GM21786 (cell line): ENCODE results near the gene TTC9C.
"Not testable (repeated sequence)": the region's sequence is repeated elsewhere in the genome, so short reads cannot be mapped to it uniquely, and the experiment has no call there.

ENCODE experiments used
- ATAC-seq: cut with Tn5 transposase; IDR thresholded peaks from one replicate; pipeline ENCODE4 v1.9.1; 2021; ENCODE audit not compliant: unreplicated experiment

The TTC9C gene

DNA sequence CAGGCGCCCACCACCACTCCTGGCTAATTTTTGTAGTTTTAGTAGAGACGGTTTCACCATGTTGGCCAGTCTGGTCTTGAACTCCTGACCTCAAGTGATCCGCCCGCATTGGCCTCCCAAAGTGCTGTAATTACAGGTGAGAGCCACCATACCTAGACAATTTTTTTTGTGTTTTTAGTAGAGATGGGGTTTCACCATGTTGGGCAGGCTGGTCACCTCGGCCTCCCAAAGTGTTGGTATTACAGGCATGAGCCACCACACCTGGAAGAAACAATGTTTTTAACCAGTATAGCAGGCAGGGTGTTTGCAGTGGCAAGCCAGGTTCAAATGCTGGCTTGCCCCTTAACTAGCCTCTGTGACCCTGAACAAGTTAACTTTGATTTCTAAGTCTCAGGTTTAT, 21.6 kb downstream of the TTC9C start:
- not testable (repeated sequence) for ATAC-seq

DNA sequence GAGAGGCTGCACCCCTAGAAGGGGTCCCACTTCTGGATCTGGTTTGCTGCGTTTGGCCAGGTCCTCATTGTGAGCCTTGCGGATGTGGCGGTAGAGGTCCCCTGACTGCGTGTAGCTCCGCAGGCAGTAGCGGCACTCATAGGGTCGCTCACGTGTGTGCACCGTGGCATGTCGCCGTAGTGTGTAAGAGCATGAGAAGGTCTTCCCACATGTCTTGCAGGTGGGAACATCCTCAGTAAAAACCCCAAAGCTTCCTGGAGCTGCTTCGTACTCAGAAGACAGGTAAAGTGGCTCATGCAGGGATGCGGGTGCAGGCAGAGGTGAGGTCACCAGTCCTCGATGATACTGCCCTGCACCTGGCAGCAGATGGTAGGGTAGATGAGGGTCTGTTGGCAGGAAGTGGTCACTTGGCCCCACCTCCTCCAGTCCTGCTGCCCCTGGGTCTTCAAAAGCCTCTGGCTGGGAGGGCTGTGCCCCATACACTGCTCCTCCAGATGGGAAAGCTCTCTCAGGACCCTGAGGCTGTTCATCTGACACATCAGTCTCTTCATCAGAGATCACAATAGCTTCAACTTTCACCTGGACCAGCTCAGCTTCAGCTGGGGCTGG, 24.0 kb downstream of the TTC9C start:
- ATAC-seq, result no peak

DNA sequence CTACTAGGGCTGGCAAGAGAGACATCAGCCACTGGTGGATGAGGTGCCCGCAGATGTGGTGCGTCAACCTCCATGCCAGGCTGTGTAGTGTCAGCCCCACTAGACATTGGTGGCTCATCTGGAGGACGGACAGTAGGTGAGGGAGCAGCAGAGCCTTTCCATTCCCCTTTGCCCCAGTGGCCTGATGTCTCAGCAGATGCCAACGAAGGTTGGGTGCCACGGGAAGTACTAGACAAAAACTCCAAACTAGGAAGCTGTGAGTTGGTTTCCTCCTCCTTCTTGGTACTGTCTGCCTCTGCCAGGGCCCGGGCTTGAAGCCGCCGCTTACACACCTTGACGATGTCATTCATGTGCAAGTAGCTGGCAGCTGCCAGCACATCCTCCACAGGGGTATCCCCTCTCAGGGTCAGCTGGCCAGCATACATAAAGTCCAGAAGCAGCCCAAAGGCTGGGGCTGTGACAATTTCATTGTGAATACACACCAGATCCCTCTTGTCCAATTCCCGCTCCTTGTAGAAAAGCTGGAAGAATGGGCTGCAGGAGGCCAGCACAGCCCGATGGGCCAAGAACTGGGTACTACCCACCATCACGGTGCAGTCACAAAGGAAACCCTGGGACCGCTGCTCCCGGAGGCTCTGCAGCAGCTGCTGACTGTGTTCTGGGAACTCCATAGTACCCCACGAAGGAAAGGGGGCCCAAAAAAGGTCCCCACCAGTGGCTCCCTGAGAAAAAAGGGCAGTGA, 24.9 kb downstream of the TTC9C start:
- ATAC-seq, result no peak

DNA sequence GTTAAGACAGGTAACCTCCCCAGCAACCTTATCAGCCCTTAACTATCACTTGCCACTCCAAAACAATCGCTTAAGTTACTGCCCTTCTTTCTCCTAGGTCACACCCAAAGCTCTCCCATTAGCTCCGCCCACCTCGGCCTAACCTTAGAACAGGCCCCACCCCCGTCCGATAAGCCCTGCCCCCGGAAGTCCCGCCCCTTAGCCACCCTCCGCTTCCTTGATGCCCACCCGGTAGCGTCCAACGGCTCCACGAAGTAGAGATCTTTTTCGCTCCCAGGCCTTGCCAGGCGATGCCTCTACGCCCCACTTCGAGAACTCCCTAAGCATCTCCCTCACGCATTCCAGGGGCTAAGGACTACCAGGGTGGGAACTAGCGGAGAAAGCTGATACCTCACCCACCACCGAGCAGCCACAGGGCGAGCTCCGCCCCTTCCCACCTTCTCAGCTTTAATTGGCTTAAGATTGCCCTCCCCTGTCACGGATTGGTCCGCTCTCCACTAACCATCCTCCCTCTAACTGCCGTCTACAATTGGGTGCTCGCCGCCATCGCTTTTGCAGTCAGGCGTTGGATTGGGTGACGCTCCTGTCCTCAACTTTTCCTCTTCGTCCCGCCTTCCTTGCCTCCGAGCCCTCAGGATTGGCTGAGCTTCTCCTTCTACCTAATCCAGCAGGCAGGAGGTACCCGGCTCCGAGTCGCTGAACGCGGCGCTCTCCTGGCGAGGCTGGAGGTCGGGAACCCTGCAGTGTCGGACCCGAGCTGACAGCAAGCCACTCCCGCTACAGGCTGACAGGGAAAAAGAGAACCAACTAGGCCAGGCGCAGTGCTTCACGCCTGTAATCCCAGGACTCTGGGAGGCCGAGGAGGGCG, 25.7 kb downstream of the TTC9C start, which contains the start of gene ZBTB3:
Gene ZBTB3 (minus strand): TSS at position 425 of the 868 bp plus-strand sequence. CDS start 496 bp downstream, outside the sequence.
- peak; percentile 97 for ATAC-seq

DNA sequence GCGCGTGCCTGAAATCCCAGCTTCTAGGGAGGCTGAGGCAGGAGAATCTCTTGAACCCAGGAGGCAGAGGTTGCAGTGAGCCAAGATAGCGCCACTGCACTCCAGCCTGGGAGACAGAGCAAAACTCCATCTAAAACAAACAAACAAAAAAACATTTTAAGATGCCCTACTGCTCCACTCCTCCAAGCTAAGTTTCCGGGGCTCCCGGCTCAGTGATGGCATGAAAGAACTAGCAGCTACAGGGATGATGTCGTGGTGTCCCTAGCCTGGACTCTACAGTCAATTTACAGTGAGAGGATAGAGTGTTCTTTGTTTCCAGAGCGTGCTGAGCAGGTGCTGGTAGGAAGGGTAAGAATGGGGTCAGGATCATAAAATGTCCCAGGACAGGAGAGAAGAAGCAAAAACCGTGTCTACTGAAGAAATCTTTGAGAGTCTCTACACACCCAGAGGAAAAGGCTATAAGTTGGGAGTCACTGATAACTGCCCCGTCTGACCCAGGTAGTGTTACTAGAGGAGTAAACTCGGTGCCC, 26.9 kb downstream of the TTC9C start:
- no peak for ATAC-seq

DNA sequence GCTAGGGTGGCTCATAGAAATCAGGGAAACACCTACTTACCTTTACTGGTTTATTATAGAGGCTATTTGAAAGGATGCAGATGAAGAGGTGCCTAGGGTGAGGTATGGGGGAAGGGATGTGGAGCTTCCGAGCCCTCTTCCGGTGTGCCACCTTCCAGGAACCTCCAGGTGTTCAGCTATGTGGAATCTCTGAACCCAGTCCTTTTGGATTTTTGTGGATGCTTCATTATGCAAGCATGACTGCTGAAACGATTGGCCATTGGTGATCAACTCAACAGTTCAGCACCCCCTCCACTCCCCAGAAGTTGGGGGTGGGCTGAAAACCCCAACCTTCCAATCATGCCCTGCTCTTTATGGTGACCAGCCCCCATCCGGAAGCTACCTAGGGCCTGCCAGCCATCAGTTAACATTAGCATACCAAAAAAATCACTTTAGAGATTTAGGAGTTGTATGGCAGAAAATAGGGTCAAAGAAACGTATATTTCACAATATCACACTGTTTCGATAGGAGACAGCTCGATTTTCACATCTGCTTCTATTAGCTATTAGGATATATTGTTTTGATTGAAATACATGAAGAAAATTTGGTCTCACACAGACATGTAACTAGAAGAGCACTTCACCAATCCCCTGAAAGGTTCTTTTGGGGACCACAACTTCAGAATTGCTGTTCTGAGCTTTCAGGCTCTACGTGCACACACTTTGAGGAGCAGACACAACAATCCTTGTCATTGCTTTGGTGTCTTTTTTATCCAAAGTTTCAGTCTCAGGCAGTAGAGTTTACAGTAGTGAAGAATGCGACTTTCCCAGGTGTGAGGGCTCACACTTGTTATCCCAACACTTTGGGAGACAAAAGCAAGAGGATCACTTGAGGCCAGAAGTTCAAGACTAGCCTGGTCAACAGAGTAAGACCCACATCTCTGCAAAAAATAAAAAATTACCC, 29.8 kb downstream of the TTC9C start:
- ATAC-seq, result no peak

DNA sequence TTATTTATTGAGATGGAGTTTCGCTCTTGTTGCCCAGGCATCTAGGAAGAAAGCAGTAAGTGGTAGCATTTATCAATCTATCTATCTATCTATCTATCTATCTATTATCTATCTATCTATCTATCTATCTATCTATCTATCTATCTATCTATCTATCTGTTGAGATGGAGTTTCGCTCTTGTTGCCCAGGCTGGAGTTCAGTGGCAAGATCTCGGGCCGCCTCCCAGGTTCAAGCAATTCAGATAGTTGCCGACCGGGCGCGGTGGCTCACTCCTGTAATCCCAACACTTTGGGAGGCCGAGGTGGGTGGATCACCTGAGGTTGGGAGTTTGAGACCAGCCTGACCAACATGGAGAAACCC, 32.6 kb downstream of the TTC9C start:
- ATAC-seq, result not testable (repeated sequence)

DNA sequence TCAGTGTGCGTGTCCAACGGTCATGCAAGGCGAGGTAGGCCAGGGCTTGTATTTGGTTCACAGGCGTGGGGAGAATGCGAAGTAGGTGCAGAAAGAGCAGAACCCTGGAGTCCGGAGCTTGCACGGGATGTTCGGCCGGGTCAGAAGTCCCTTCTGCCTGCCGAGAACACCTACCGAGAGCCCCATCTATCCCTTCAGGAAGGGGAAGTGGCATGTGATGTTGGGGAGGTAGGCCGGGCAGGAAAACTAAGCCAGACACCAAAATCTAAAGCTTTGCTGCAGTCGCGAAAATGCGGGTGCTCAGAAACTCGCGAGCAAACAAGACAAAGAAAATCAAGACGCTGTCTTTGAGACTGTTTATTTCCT, 42.5 kb downstream of the TTC9C start:
- ATAC-seq, result no peak

DNA sequence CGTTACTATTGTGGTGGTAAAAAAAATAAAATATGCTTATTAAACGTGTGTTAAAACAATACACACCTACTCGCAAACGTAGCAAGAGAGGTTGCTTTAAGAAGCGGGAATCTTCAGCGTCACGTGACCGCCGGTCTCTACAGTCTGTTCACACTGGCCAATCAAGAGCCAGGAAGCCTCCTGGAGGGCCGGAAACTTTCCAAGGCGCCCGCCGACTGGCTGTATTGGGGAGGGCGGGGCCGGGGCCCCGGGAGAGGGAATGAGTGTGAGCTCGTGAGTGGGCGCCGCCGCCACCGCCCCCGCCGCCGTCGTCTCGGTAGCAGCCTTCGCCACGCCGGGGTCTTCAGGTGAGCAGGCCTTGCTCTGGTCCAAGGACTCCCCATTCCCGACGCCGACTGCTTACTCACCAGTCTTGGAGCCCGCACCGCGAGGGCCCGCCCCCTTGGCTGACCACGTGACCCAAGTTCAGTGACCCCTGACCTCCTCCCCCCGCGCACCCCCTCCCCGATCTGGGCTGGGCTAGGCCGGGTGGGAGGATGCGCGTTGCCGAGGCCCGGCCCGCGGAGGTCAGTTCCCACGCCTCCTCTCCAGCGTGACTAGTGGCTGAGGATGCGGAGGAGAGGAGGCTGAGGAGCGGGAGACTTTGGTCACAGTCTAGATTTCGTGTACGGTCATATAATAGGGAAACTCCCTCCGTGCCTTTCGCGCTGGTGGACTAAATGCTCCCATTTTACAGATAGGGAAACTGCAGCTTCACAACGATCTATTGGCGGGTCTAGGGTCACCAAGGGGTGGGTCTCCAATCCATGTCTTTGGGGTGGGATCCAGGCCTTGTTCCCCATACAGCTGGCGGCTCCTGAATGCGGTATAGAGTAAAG, 43.1 kb downstream of the TTC9C start, which contains the start of gene TAF6L:
Gene TAF6L (plus strand): TSS at position 253 of the 878 bp plus-strand sequence. CDS start 4,388 bp downstream, outside the sequence.
- peak; percentile 85 for ATAC-seq

DNA sequence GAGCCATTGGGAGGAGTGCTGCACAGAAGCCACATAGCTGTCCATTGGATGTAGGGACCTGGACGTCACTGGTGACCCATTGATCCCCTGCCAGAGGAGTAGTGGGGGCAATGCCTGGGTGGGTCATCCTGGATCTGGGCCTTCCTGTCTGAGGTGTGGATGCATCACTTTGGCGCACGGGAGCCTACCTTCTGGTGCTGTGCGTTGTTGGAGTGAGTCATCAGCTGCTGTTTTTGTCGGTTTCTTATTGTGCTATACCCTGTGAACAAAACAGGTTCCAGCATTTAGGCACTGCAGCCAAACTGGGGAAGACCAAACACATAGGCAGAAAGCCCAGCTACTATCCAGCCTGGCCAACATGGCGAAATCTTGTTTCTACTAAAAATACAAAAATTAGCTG, 46.1 kb downstream of the TTC9C start:
- no peak for ATAC-seq

DNA sequence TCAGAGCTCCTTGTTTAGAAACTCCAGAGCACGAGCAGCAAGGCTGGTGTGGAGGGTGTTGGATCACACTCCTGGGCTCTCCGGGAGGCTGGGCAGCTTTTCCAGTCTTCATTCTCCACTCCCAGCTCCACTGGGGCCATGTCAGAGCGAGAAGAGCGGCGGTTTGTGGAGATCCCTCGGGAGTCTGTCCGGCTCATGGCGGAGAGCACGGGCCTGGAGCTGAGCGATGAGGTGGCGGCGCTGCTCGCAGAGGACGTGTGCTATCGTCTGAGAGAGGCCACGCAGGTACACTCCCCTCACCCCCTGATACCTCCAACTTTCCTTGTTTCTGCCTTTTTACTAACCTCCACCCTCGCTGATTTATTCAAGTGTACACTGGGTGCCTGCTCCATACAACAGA, 47.4 kb downstream of the TTC9C start:
- ATAC-seq, result no peak

DNA sequence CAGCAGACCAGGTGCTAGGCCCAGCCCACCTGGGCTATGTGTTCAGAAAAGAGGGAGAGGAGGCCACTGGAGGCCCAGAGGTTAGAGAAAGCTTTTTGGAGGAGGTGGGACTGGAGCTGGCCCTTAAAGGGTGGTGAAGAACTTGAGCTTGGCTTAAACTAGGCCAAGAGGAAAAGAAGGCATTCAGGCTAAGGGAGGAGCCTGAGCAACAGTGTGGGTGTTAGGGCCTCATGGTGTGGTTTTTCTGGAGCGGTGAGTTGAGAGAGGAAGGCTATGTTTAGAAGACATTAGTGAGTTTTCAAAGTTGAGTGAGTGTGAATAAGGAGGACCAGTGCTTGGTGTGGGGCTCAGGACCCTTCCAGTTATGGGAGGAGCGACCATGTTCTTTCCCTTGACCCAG, 49.1 kb downstream of the TTC9C start:
- no peak for ATAC-seq

DNA sequence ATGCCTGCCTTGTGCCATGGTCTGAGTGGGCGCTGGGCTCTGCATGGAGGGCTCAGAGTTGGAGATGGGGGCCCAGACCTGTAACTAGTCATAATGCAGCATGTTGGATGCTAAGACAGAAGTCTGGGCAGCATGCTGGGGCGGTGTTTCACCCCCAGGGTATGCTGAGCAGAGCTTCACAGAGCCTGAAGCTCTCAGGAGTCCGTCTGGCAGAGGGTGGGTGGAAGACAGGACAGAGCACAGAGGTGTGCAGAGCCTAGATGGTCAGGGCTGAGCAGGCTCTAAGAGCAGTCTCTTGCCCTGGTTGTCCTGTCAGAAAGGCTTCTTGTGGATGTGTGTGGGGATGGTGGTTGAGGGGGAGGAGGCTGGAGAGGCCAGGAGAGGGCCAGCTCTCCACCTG, 50.2 kb downstream of the TTC9C start:
- no peak for ATAC-seq

DNA sequence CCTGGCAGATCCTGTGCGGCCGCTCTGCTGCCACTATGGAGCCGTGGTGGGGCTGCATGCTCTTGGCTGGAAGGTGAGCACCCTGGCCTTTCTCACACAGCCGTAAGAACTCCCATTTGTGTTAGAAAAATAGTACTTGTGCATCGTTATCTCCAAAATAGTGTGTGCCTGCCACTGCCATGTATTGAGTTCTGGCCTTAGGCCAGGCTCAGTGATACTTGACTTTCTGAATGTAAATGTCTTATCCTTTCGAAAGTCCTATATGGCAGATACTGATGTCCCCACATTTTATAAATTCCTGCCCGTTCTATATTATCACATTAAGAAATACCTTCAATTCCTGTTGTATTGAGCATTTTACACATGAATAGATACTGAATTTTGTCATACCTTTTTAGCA, 54.5 kb downstream of the TTC9C start:
- ATAC-seq, result no peak

DNA sequence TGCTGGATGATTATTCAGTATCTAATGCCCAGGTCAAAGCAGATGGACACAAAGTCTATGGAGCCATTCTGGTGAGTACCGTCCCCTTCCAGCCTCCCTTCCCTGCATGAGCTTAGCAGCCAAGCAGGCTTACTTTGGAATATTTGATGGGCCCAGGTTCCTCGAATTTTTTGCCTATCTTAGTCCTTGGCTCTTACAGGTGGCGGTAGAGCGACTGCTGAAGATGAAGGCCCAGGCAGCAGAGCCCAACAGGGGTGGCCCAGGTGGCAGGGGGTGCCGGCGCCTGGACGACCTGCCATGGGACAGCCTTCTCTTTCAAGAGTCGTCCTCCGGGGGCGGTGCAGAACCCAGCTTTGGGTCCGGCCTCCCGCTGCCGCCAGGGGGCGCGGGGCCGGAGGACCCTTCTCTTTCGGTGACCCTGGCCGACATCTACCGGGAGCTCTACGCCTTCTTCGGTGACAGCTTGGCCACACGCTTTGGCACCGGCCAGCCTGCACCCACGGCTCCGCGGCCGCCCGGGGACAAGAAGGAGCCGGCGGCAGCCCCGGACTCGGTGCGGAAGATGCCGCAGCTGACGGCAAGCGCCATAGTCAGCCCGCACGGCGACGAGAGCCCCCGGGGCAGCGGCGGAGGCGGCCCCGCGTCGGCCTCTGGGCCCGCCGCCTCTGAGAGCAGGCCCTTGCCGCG, 58.2 kb downstream of the TTC9C start:
- peak; percentile 58 for ATAC-seq

DNA sequence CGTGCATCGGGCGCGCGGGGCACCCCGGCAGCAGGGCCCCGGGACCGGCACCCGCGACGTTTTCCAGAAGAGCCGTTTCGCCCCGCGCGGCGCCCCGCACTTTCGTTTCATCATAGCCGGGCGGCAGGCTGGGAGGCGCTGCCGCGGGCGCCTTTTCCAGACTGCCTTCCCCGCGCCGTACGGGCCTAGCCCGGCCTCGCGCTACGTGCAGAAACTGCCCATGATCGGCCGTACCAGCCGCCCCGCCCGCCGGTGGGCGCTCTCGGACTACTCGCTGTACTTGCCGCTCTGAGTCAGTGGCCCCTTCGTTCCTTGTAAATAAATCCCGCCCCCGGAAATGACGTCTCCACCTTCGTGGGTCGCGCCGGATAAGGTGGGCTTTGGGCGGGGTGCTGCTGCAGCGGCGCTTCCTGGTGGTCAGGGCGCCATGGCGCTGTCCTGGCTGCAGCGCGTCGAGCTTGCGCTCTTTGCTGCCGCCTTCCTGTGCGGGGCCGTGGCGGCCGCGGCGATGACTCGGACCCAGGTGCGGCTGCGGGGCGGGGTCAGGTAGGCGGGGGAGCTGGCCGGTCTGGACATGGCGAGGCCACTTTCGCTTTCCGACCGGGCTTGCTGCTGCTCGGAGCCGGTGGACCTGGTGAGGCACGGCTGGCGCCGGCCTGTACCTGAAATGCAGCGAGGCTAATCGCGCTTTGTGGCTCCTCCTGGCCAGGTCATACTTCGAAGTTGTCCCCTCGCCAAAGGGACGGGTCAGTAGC, 58.9 kb downstream of the TTC9C start, which contains the start of gene TMEM179B:
Gene TMEM179B (plus strand): TSS at position 398 of the 755 bp plus-strand sequence. CDS start 30 bp downstream, at position 428.
- ATAC-seq, result peak; percentile 76
